Muscle layer of duodenum (tissue), 2 donors: ENCODE measurements around the gene HSDL1.

Source experiments
- H3K27ac ChIP-seq: one replicate; pipeline ENCODE4 v1.7.0; 2013; ENCODE audit warnings: mild to moderate bottlenecking, low read length
- H3K27me3 ChIP-seq: one replicate; pipeline ENCODE4 v1.7.0; 2013; ENCODE audit warnings: low read depth, mild to moderate bottlenecking, control low read depth, low read length
- H3K36me3 ChIP-seq, 2 donors: one replicate each; pipeline ENCODE4 v1.7.0; 2013; ENCODE audit warnings: low read length in 2 of 2, control low read depth in 1 of 2, mild to moderate bottlenecking in 1 of 2; ENCODE audit not compliant: insufficient read depth in 2 of 2, control insufficient read depth in 1 of 2
- H3K4me1 ChIP-seq, 2 donors: one replicate each; pipeline ENCODE4 v1.7.0; 2013; ENCODE audit warnings: low read length in 2 of 2, mild to moderate bottlenecking in 2 of 2, control low read depth in 1 of 2, moderate library complexity in 1 of 2; ENCODE audit not compliant: insufficient read depth in 2 of 2, control insufficient read depth in 1 of 2
- H3K4me3 ChIP-seq, 2 donors: one replicate each; pipeline ENCODE4 v1.7.0; 2013; ENCODE audit warnings: low read length in 2 of 2, low read depth in 1 of 2, mild to moderate bottlenecking in 1 of 2
- H3K9me3 ChIP-seq, 2 donors: one replicate each; pipeline ENCODE4 v1.7.0; 2013; ENCODE audit warnings: low read length in 2 of 2, control low read depth in 1 of 2, mild to moderate bottlenecking in 1 of 2; ENCODE audit not compliant: control insufficient read depth in 1 of 2
- donor health status: healthy.

Gene HSDL1

DNA sequence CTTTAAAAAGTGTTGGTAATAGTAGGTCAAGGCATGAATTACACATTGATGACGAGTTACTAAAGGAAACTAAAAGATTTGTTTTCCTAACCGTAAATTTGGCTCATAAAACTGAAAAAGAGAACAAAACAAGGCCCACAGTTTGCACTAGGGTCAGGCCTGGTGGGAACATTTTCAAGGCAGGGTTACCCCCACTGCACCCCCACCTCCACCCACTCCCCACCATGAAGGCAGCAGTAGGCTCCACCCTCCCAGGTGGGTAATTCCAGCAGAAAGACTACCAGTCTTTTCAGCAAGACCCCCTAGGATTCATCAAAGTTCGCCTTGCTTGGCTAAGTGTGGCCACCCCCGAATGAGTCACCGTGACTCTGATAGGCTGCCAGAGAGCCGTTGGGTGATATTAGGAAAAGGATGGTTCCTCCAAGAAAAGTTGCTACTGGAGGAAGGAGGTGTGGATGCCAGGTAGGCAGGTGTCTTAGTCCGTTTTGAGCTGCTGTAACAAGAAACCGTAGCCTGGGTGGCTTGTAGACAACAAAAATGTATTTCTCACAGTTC lies 8.8 kb upstream of the HSDL1 start:
- Histone ChIP-seq H3K36me3 (no peaks in the 10 kb centered on the region), H3K4me1 (no peaks in the 10 kb centered on the region), H3K9me3 (no peaks in the 10 kb centered on the region), H3K27me3 (peaks cover 4% of the 10 kb centered on the region), H3K27ac (no peak overlapping the region), H3K4me3 (no peak overlapping the region)

DNA sequence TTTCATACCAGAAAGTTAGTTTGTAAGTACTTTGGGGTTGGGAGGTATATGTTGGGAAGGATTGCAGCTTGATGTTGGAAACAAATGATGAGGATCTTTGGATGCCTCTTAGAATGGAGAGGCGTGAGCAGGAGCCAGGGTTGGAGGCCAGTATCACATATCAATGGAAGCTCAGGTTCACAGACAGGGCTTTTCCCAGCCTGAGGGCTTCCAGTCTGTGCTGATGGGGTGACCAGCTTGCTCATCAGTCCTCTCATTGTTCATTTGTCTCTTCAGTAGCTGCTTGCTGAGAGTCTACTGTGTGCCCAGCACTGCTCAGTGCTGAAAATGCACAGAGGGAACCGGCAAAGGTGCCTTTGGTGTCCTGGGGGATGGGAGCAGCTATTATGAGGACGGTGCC lies 5.9 kb upstream of the HSDL1 start:
- no peak overlapping the region for H3K4me3 ChIP-seq
- no peaks in the 10 kb centered on the region for H3K27me3 ChIP-seq
- H3K9me3 ChIP-seq = no peaks in the 10 kb centered on the region
- H3K4me1 ChIP-seq = no peaks in the 10 kb centered on the region
- no peaks in the 10 kb centered on the region for H3K36me3 ChIP-seq
- no peak overlapping the region for H3K27ac ChIP-seq

DNA sequence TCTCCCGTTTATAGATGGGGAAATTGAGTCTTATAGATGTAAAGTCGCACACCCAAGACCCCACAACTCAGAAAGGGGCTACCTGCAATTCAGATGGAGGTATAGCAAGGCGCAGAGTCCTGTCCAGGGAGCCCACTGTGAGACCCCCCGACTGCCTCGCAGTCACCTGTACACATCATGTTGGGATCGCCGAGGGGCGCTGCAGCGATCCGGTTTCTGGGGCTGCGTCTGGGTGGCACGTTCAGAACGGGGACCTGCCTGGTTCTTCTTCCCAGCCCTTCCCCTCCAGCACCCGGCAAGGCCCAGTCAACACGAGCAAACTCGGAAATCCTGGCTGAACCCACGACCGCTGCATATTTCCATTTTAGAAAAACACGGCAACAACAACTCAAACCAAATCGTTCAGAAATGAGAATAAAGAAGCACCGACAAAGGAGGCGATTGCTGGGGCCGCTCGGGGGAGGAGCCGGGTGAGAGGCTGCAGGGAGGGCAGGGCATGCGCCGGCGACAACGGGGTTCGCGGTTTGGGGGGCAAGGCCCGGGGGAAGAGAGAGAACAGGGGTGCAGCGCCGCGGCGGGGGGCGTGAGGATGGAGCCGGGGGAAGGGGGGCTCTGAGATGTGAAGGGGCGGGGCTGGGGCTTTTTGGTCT lies 643 bp downstream of the HSDL1 start:
- H3K27ac ChIP-seq = no peak overlapping the region
- peaks cover 0 to 11% of the 10 kb centered on the region in 2 donors for H3K4me1 ChIP-seq
- no peaks in the 10 kb centered on the region for H3K27me3 ChIP-seq
- no peaks in the 10 kb centered on the region for H3K9me3 ChIP-seq
- no peaks in the 10 kb centered on the region for H3K36me3 ChIP-seq
- H3K4me3 ChIP-seq = peak overlapping the region; percentile 78 to 91

DNA sequence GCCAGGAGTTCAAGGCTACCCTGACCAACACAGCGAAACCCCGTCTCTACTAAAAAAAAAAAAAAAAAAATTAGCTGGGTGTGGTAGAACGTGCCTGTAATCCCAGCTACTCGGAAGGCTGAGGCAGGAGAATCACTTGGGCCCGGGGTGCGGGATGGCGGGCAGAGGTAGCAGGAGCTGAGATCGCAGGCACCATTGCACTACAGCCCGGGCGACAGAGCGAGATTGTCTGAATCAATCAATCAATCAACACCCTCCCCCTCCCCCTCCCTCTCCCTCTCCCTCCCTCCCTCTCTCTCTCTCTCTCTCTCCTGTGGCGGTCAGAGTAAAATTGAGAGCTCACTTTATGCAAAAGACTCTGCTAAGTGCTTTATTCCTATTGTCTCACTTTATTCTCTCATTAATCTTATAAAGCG lies 1.2 kb downstream of the HSDL1 start:
- peak overlapping the region; percentile 78 to 91 for H3K4me3 ChIP-seq
- no peaks in the 10 kb centered on the region for H3K9me3 ChIP-seq
- no peaks in the 10 kb centered on the region for H3K27me3 ChIP-seq
- H3K27ac ChIP-seq = no peak overlapping the region
- no peaks in the 10 kb centered on the region for H3K36me3 ChIP-seq
- peaks cover 0 to 11% of the 10 kb centered on the region in 2 donors for H3K4me1 ChIP-seq

DNA sequence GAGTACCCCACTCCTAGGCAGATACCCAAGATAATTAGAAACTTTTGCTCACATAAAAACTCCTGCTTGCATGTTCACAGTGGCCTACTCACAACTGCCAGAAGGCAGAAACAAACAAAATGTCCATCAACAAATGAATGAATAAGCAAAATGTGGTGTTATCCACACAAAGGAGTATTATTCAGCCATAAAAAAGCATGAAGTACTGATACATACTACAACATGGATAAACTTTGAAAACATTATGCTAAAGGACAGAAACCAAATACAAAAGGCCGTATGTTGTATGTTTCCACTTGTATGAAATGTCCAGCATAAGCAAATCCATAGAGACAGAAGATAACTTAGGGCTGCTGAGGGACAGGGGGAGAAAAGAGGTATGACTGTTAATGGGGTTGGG lies 1.9 kb downstream of the HSDL1 start:
- no peak overlapping the region for H3K4me3 ChIP-seq
- no peaks in the 10 kb centered on the region for H3K9me3 ChIP-seq
- H3K27me3 ChIP-seq = no peaks in the 10 kb centered on the region
- H3K36me3 ChIP-seq = no peaks in the 10 kb centered on the region
- H3K27ac ChIP-seq = no peak overlapping the region
- H3K4me1 ChIP-seq = peaks cover 0 to 11% of the 10 kb centered on the region in 2 donors

DNA sequence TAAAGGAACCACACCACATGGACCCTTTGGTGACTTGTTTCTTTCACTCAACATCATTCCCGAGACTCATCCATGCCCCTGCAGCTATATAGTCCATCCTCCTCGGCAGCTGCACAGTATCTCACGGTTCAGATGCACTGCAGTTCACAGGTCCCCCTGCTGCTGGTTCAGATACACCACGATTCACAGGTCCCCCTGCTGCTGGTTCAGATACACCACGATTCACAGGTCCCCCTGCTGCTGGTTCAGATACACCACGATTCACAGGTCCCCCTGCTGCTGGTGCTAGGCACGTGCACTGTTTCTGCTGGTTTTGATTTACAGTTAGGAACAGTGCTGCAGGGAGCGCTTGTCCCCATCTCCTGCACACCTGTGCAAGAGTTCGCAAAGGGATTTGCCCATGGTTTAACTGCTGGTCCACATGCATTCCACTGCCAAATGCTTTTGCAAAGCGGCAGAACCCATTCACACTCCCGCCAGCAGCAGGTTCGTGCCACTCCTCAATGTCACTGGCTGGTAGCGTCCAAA lies 3.8 kb downstream of the HSDL1 start:
- H3K4me1 ChIP-seq = peaks cover 0 to 11% of the 10 kb centered on the region in 2 donors
- no peaks in the 10 kb centered on the region for H3K27me3 ChIP-seq
- no peaks in the 10 kb centered on the region for H3K36me3 ChIP-seq
- no peaks in the 10 kb centered on the region for H3K9me3 ChIP-seq
- no peak overlapping the region for H3K27ac ChIP-seq
- H3K4me3 ChIP-seq = no peak overlapping the region

DNA sequence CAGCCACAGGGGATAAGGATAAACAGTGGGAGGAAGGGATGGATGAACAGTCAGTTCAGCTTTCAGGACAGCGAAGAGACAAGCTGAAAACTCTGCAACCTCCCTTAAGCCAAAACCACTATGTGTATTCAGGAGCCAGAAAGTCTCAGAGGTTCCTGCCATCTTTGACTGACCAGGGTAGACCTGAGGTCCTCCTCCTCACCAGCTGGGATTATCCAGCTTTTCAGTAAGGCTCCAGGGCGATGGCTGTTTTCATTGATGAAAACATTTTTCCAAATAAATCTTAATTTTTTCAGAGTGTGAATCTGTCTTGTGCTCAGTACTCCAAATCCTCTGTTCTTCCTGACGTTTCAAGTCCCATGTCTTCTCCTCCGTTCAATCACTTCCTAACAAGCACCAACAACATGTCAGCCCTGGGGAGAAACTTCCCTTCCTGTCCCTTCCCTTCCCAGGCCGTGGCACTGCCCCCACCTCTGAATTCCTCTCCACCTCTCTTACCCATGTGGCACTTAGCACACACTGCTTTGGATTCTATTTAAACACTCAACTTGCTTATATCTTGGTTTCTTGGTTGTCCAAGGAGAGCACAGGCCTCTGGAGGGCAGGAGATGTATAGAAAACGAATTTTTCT lies 5.2 kb downstream of the HSDL1 start:
- H3K36me3 ChIP-seq = no peaks in the 10 kb centered on the region
- H3K4me3 ChIP-seq = no peak overlapping the region
- no peak overlapping the region for H3K27ac ChIP-seq
- H3K27me3 ChIP-seq = no peaks in the 10 kb centered on the region
- H3K9me3 ChIP-seq = no peaks in the 10 kb centered on the region
- peaks cover 0 to 6% of the 10 kb centered on the region in 2 donors for H3K4me1 ChIP-seq

DNA sequence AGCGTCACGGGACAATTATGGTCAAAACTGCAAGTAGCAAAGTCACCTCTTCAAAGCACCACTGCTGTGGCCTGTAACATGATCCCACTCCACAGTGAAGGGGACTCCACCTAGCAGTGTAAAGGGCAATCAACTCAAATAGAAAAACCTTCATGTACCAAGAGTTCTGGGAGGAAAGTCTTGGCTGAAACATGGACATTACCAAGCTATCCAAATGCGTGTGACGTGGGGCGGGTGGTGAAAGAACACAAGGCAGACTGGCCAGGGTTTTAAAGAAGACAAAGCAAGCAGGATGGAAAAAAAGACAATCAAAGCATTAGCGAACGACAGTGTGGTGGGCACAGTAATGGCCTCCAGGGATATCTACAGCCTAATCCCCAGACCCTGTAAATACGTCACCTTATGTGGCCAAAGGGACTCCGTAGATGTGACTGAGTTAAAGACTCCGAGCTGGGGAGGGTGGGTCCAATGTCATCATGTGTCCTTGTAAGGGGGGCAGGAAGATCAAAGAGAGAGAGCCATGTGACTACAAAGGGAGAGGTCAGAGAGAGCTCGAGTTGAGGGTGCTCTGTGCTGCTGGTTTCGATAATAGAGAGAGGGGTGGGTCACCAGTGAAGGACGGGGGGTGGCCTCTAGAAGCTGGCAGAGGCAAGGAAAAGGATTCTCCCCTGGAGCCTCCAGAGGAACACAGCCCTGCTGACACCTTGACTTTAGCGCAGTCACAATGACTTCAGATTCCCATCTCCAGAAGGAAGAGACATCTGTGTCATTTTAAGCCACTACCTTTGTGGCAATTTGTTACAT lies 6.0 kb downstream of the HSDL1 start:
- Histone ChIP-seq H3K27me3 (no peaks in the 10 kb centered on the region), H3K9me3 (no peaks in the 10 kb centered on the region), H3K36me3 (no peaks in the 10 kb centered on the region), H3K4me3 (no peak overlapping the region), H3K4me1 (peaks cover 0 to 3% of the 10 kb centered on the region in 2 donors), H3K27ac (no peak overlapping the region)

DNA sequence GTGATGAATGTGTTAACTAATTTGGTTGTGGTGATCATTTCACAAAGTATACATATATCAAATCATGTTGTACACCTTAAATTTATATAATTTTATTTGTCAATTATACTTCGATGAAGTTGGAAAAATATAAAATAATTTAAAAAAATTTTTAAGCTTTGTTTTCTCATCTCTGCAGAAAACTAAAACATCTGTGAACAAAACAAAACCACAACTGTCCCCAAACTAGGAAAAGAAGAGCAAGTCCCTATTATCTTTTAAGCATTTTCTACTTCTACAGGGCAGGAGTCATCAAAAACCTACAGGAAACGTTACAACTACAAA lies 6.5 kb downstream of the HSDL1 start:
- no peaks in the 10 kb centered on the region for H3K36me3 ChIP-seq
- H3K9me3 ChIP-seq = no peaks in the 10 kb centered on the region
- no peak overlapping the region for H3K27ac ChIP-seq
- H3K4me3 ChIP-seq = no peak overlapping the region
- H3K27me3 ChIP-seq = no peaks in the 10 kb centered on the region
- H3K4me1 ChIP-seq = no peaks in the 10 kb centered on the region

DNA sequence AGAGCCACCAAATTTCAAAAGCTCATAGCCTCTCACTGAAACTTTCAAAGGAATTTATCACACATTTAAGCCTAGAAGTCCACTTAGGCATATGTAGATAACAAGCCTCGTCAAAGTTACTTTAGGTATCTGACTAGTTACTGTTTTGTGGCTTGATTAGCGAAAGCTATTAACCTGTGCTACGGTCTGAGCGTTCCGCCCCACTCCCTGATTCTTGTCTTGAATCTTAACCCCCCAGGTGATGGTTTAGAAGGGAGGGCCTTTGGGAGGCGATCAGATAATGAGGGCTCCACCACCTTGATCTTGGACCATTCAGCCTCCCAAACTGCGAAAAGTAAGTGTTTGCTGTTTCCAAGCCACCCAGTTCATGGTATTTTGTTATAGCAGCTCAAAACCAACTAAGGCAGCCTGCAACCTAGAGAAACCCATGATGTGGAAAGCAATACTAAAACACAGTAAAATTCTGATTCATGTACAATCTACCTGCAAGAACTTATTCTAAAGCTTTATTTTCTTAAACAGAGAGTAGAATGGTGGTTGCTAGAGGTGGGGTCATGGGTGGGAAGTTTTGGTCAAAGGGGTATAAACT lies 7.1 kb downstream of the HSDL1 start:
- Histone ChIP-seq H3K27ac (no peak overlapping the region), H3K27me3 (no peaks in the 10 kb centered on the region), H3K36me3 (no peaks in the 10 kb centered on the region), H3K9me3 (no peaks in the 10 kb centered on the region), H3K4me1 (no peaks in the 10 kb centered on the region), H3K4me3 (no peak overlapping the region)

DNA sequence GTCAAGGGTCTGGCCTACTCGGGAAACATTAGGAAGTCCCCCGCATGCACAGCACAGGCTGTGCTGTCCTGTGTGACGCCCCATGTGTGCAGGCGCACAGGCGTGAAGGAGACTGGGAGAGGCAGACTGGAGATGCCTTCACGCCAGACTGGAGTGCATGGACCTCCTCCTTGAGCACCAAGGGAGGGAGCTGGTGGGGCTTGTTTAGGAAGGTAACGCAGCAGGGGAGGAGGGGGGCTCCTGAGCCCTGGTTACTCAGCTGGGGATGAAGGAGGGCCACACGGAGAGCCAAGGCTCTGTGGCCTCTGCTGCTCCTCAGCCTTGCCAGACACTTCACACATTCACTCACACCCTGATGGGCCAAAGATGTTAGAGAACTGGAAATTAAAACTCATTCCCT lies 7.7 kb downstream of the HSDL1 start:
- H3K9me3 ChIP-seq = no peaks in the 10 kb centered on the region
- no peak overlapping the region for H3K4me3 ChIP-seq
- no peaks in the 10 kb centered on the region for H3K4me1 ChIP-seq
- H3K27ac ChIP-seq = no peak overlapping the region
- H3K27me3 ChIP-seq = no peaks in the 10 kb centered on the region
- no peaks in the 10 kb centered on the region for H3K36me3 ChIP-seq
